Ishikawa (cell line): ENCODE data around the gene PSMA8.

Source experiments
- CREB1 ChIP-seq: IDR thresholded peaks from 2 replicates; pipeline ENCODE4 v1.6.1; 2012; ENCODE audit warnings: low read depth
- FOXM1 ChIP-seq: IDR thresholded peaks from 2 replicates; pipeline ENCODE4 v1.6.1; 2012; ENCODE audit warnings: low read depth, borderline replicate concordance
- RAD21 ChIP-seq: IDR thresholded peaks from 2 replicates; pipeline ENCODE4 v1.6.1; 2012; ENCODE audit warnings: low read depth
- TAF1 ChIP-seq: IDR thresholded peaks from 2 replicates; pipeline ENCODE4 v1.6.1; 2012; ENCODE audit warnings: low read depth, mild to moderate bottlenecking
- YY1 ChIP-seq: IDR thresholded peaks from 2 replicates; pipeline ENCODE4 v1.6.1; 2012; ENCODE audit warnings: low read depth
- ZBTB7A ChIP-seq: IDR thresholded peaks from 2 replicates; pipeline ENCODE4 v1.6.1; 2012; ENCODE audit warnings: low read depth
- TF ChIP-seq, protein P1 (sequence below): IDR thresholded peaks from 2 replicates; pipeline ENCODE4 v1.6.1; 2012; ENCODE audit warnings: low read depth, mild to moderate bottlenecking

Gene PSMA8

GRCh38 chr18:26230497-26230896, 96.8 kb downstream of the PSMA8 start:
- TF ChIP-seq ZBTB7A, result no peak
- TF ChIP-seq CREB1, result no peak
- TF ChIP-seq, protein P1, sequence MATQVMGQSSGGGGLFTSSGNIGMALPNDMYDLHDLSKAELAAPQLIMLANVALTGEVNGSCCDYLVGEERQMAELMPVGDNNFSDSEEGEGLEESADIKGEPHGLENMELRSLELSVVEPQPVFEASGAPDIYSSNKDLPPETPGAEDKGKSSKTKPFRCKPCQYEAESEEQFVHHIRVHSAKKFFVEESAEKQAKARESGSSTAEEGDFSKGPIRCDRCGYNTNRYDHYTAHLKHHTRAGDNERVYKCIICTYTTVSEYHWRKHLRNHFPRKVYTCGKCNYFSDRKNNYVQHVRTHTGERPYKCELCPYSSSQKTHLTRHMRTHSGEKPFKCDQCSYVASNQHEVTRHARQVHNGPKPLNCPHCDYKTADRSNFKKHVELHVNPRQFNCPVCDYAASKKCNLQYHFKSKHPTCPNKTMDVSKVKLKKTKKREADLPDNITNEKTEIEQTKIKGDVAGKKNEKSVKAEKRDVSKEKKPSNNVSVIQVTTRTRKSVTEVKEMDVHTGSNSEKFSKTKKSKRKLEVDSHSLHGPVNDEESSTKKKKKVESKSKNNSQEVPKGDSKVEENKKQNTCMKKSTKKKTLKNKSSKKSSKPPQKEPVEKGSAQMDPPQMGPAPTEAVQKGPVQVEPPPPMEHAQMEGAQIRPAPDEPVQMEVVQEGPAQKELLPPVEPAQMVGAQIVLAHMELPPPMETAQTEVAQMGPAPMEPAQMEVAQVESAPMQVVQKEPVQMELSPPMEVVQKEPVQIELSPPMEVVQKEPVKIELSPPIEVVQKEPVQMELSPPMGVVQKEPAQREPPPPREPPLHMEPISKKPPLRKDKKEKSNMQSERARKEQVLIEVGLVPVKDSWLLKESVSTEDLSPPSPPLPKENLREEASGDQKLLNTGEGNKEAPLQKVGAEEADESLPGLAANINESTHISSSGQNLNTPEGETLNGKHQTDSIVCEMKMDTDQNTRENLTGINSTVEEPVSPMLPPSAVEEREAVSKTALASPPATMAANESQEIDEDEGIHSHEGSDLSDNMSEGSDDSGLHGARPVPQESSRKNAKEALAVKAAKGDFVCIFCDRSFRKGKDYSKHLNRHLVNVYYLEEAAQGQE, result no peak

GRCh38 chr18:26233208-26233607, 99.5 kb downstream of the PSMA8 start:
- no peak for TF ChIP-seq TAF1
- TF ChIP-seq RAD21, result no peak
- TF ChIP-seq, protein P1, result no peak
- TF ChIP-seq YY1, result no peak
- TF ChIP-seq FOXM1, result no peak
